HepG2 (cell line): ENCODE measurements around the gene ANKRD31. TPM values are rescaled to one million over a fixed set of nuclear protein-coding genes. Genes with fewer than 3 reads are reported as not detected.

Experiments
- ATAC-seq: fragments of 200-7000 bp; cut with Tn5 transposase; 3 replicates; pipeline ENCODE4 v1.9.1; 2020; ENCODE audit warnings: mild to moderate bottlenecking, moderate library complexity
- BruUV-seq: library from RNA; stranded (reverse); fragments of 400-500 nt; replicated peaks from 2 replicates; lab custom pipeline; 2021; lab: Mats Ljungman, UMichigan
- CTCF ChIA-PET: fragments of 300-600 bp; formaldehyde crosslinking; extraction: SDS; loops from one replicate; lab custom pipeline; 2021; ENCODE audit warnings: low total read pairs, inconsistent platforms, low intra/inter-chr PET ratio; lab: Yijun Ruan, JAX
- POLR2A ChIA-PET: fragments of 350-600 bp; sonication (Branson Sonifier 250); formaldehyde crosslinking; loops from one replicate; lab custom pipeline; 2020; ENCODE audit warnings: antibody characterized with exemption, inconsistent platforms; lab: Yijun Ruan, JAX
- DNase-seq: peaks from one replicate; pipeline ENCODE4 v3.0.0-alpha.2; 2015; ENCODE audit warnings: low spot score
- FAIRE-seq: peaks from 3 replicates; lab custom pipeline; 2011; peaks lifted over from hg19 to GRCh38; lab: Jason Lieb, UNC
- H2AFZ ChIP-seq: one replicate; pipeline ENCODE4 v1.6.1; 2011; ENCODE audit warnings: low read length, inconsistent platforms
- H3K27ac ChIP-seq: fragments of 300-600 bp; 3 replicates; pipeline ENCODE4 v1.8.0; 2011; ENCODE audit warnings: mixed run types, mild to moderate bottlenecking, mixed read lengths, low read length, inconsistent platforms; ENCODE audit not compliant: insufficient read depth; ENCODE audit errors: extremely low read length
- H3K27me3 ChIP-seq, 2 experiments: fragments of 200-600 bp in 1 of 2; 2 replicates in 1 of 2; 3 replicates in 1 of 2; pipeline versions ENCODE4 v1.6.0 to v1.8.0; 2011; ENCODE audit warnings: low read length in 2 of 2, mild to moderate bottlenecking in 2 of 2, moderate library complexity in 2 of 2, inconsistent platforms in 1 of 2; ENCODE audit not compliant: insufficient read depth in 2 of 2, control insufficient read depth in 1 of 2
- H3K36me3 ChIP-seq, 2 experiments: fragments of 200-600 bp in 1 of 2; replicated peaks in 1 of 2; 2 replicates in 1 of 2; 3 replicates in 1 of 2; pipeline versions ENCODE4 v1.5.1 to v1.8.0; 2011; ENCODE audit warnings: low read length in 2 of 2, inconsistent platforms in 1 of 2; ENCODE audit not compliant: insufficient read depth in 2 of 2, control insufficient read depth in 1 of 2
- H3K4me1 ChIP-seq: 2 replicates; pipeline ENCODE4 v1.5.1; 2012; ENCODE audit warnings: low read length, inconsistent platforms; ENCODE audit not compliant: insufficient read depth
- H3K4me2 ChIP-seq: 2 replicates; pipeline ENCODE4 v1.6.0; 2011; ENCODE audit warnings: low read depth, low read length, inconsistent platforms
- H3K4me3 ChIP-seq, 3 experiments: fragments of 200-600 bp in 1 of 3; sonication (generic), shearing (Covaris generic) in 1 of 3; replicated peaks in 1 of 3; 2 replicates each; pipeline ENCODE4 v1.5.1; 2011 to 2016; ENCODE audit warnings: low read length in 3 of 3, inconsistent platforms in 2 of 3, low read depth in 2 of 3, mild to moderate bottlenecking in 2 of 3, control low read depth in 1 of 3, mixed read lengths in 1 of 3; ENCODE audit not compliant: insufficient read depth in 1 of 3
- H3K79me2 ChIP-seq: one replicate; pipeline ENCODE4 v1.6.1; 2011; ENCODE audit warnings: low read length, inconsistent platforms; ENCODE audit not compliant: insufficient read depth
- H3K9ac ChIP-seq: 2 replicates; pipeline ENCODE4 v1.6.0; 2011; ENCODE audit warnings: mild to moderate bottlenecking, low read depth, low read length, inconsistent platforms; ENCODE audit not compliant: insufficient read depth
- H3K9me3 ChIP-seq: 2 replicates; pipeline ENCODE4 v1.5.1; 2012; ENCODE audit warnings: mild to moderate bottlenecking, low read length
- H4K20me1 ChIP-seq: 2 replicates; pipeline ENCODE4 v1.6.0; 2011; ENCODE audit warnings: inconsistent platforms, mild to moderate bottlenecking, low read length, moderate library complexity; ENCODE audit not compliant: insufficient read depth
- ARID5B ChIP-seq: IDR thresholded peaks from 2 replicates; pipeline ENCODE4 v1.4.0; 2020; ENCODE audit warnings: mild to moderate bottlenecking, missing genetic modification reagents
- GABPB1 ChIP-seq: IDR thresholded peaks from 2 replicates; pipeline ENCODE4 v1.6.1; 2016; ENCODE audit warnings: mild to moderate bottlenecking, missing genetic modification reagents, moderate library complexity, missing compliant biosample characterization
- HES4 ChIP-seq: sonication (generic); formaldehyde crosslinking; IDR thresholded peaks from 2 replicates; pipeline ENCODE4 v1.9.0; 2021; ENCODE audit warnings: mild to moderate bottlenecking, missing genetic modification reagents, borderline replicate concordance
- JUN ChIP-seq: sonication (generic); formaldehyde crosslinking; IDR thresholded peaks from 2 replicates; pipeline ENCODE4 v1.4.0; 2020; ENCODE audit warnings: mild to moderate bottlenecking, missing genetic modification reagents
- NFATC3 ChIP-seq: sonication (generic); formaldehyde crosslinking; IDR thresholded peaks from 2 replicates; pipeline ENCODE4 v1.5.1; 2020; ENCODE audit warnings: mild to moderate bottlenecking, missing genetic modification reagents
- RFX3 ChIP-seq: IDR thresholded peaks from 2 replicates; pipeline ENCODE4 v1.6.1; 2016; ENCODE audit warnings: missing biosample characterization, missing genetic modification reagents
- ZFP36L1 ChIP-seq: sonication (generic); formaldehyde crosslinking; IDR thresholded peaks from 2 replicates; pipeline ENCODE4 v1.8.0; 2022; ENCODE audit warnings: mild to moderate bottlenecking, missing genetic modification reagents, moderate library complexity
- ZNF292 ChIP-seq: sonication (generic); formaldehyde crosslinking; IDR thresholded peaks from 2 replicates; pipeline ENCODE4 v1.8.1; 2022; ENCODE audit warnings: mild to moderate bottlenecking, low read depth, missing genetic modification reagents, borderline replicate concordance
- ZNF468 ChIP-seq: sonication (generic); formaldehyde crosslinking; IDR thresholded peaks from 2 replicates; pipeline ENCODE4 v1.8.0; 2022; ENCODE audit warnings: mild to moderate bottlenecking, moderate library complexity, missing genetic modification reagents
- in situ Hi-C: cut with HindIII; loops from 2 replicates; pipeline ENCODE4 v1.10.0; 2017; ENCODE audit warnings: low pct_unique_long_range_greater_than_20kb; ENCODE audit not compliant: extremely low pct_ligation_motif_present
- intact Hi-C: fragments of 100-400 bp; cut with micrococcal nuclease; formaldehyde crosslinking; loops from one replicate; pipeline ENCODE4 v1.10.0; 2022; ENCODE audit not compliant: unreplicated experiment
- polyA plus RNA-seq, 8 experiments: library from polyadenylated mRNA; depleted of rRNA in 3 of 8; stranded (reverse) in 7 of 8; unstranded in 1 of 8; fragments of >200 nt; fragmentation: Illumina TruSeq in 4 of 8; extraction: Trizol in 4 of 8; gene quantifications; 2 replicates each; pipeline versions ENCODE4 v1.2.1 to v1.2.3, GENCODE V29; 2011 to 2016; ENCODE audit warnings: low read depth in 4 of 8, missing spikeins in 1 of 8, mixed read lengths in 1 of 8; ENCODE audit not compliant: insufficient read depth in 1 of 8
- total RNA-seq, 5 experiments: library from RNA; depleted of rRNA; stranded (reverse); fragments of >200 nt; fragmentation: Illumina TruSeq; extraction: Trizol; gene quantifications; 2 replicates each; pipeline ENCODE4 v1.2.3, GENCODE V29; 2016; ENCODE audit warnings: low read depth in 1 of 5
- TF ChIP-seq, protein P1 (sequence below): sonication (generic); formaldehyde crosslinking; IDR thresholded peaks from 2 replicates; pipeline ENCODE4 v1.4.0; 2020; ENCODE audit warnings: missing genetic modification reagents, borderline replicate concordance
- TF ChIP-seq, protein P2 (sequence below): sonication (generic); formaldehyde crosslinking; IDR thresholded peaks from 2 replicates; pipeline ENCODE4 v1.8.1; 2023; ENCODE audit warnings: mild to moderate bottlenecking, missing genetic modification reagents
- TF ChIP-seq, protein P3 (sequence below): fragments of 450-650 bp; IDR thresholded peaks from 2 replicates; pipeline ENCODE4 v1.6.1; 2017

The ANKRD31 gene
- total and polyA plus RNA-seq, 2 of the 13 experiments (the other 11 are each of a cell fraction or from before 2014, with no cell fraction given): 0.01 to 0.09 TPM

DNA sequence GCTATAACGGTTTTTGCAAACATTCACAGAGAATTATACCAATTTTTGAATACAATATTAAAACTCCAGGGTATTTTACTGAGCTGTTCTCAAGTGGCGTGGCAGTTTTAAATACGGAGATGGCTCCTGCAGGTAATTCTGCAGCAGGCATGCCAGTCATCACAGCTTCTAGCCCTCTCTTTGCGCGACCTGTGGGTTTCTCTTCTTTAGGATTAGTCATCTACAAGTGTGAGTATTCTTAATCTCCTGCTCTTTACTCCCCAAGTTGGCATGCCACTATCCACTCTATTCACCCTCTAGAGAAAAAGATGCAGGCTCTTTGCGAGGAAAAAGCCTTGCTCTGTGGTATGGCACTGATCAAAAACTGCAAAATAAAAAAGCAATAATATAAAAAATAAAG lies 43.9 kb downstream of the ANKRD31 start (continued):
- TF ChIP-seq, protein P1, sequence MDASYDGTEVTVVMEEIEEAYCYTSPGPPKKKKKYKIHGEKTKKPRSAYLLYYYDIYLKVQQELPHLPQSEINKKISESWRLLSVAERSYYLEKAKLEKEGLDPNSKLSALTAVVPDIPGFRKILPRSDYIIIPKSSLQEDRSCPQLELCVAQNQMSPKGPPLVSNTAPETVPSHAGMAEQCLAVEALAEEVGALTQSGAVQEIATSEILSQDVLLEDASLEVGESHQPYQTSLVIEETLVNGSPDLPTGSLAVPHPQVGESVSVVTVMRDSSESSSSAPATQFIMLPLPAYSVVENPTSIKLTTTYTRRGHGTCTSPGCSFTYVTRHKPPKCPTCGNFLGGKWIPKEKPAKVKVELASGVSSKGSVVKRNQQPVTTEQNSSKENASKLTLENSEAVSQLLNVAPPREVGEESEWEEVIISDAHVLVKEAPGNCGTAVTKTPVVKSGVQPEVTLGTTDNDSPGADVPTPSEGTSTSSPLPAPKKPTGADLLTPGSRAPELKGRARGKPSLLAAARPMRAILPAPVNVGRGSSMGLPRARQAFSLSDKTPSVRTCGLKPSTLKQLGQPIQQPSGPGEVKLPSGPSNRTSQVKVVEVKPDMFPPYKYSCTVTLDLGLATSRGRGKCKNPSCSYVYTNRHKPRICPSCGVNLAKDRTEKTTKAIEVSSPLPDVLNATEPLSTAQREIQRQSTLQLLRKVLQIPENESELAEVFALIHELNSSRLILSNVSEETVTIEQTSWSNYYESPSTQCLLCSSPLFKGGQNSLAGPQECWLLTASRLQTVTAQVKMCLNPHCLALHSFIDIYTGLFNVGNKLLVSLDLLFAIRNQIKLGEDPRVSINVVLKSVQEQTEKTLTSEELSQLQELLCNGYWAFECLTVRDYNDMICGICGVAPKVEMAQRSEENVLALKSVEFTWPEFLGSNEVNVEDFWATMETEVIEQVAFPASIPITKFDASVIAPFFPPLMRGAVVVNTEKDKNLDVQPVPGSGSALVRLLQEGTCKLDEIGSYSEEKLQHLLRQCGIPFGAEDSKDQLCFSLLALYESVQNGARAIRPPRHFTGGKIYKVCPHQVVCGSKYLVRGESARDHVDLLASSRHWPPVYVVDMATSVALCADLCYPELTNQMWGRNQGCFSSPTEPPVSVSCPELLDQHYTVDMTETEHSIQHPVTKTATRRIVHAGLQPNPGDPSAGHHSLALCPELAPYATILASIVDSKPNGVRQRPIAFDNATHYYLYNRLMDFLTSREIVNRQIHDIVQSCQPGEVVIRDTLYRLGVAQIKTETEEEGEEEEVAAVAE: no peak
- TF ChIP-seq, protein P2, sequence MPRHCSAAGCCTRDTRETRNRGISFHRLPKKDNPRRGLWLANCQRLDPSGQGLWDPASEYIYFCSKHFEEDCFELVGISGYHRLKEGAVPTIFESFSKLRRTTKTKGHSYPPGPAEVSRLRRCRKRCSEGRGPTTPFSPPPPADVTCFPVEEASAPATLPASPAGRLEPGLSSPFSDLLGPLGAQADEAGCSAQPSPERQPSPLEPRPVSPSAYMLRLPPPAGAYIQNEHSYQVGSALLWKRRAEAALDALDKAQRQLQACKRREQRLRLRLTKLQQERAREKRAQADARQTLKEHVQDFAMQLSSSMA (CRISPR knock-in tag): no peak
- TF ChIP-seq ZNF468 (CRISPR knock-in tag) (no peak), JUN (CRISPR knock-in tag) (no peak), ZNF292 (CRISPR knock-in tag) (no peak)

- FAIRE-seq (no peak), DNase-seq (no peak), ATAC-seq (no peak)
- Histone ChIP-seq H3K79me2 (no peaks in the 10 kb centered on the region), H3K4me1 (peaks cover 12% of the 10 kb centered on the region), H3K27me3 (no peaks in the 10 kb centered on the region), H3K36me3 (no peaks in the 10 kb centered on the region), H2AFZ (no peak overlapping the region), H3K4me2 (no peak overlapping the region), H3K9me3 (no peaks in the 10 kb centered on the region), H3K9ac (no peak overlapping the region), H4K20me1 (no peaks in the 10 kb centered on the region), H3K27ac (no peak overlapping the region), H3K4me3 (no peak overlapping the region)
- POLR2A ChIA-PET: no interaction called here
- intact Hi-C loops: no loop called here
- BruUV-seq: no TSS peak
- CTCF ChIA-PET: no interaction called here
- in situ Hi-C loops: no loop called here
- TF ChIP-seq HES4 (CRISPR knock-in tag): no peak
- TF ChIP-seq ZFP36L1 (CRISPR knock-in tag): no peak
- TF ChIP-seq RFX3 (CRISPR knock-in tag): no peak
- TF ChIP-seq, protein P3, sequence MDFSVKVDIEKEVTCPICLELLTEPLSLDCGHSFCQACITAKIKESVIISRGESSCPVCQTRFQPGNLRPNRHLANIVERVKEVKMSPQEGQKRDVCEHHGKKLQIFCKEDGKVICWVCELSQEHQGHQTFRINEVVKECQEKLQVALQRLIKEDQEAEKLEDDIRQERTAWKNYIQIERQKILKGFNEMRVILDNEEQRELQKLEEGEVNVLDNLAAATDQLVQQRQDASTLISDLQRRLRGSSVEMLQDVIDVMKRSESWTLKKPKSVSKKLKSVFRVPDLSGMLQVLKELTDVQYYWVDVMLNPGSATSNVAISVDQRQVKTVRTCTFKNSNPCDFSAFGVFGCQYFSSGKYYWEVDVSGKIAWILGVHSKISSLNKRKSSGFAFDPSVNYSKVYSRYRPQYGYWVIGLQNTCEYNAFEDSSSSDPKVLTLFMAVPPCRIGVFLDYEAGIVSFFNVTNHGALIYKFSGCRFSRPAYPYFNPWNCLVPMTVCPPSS: no peak
- TF ChIP-seq GABPB1 (CRISPR knock-in tag): no peak
- no peak for TF ChIP-seq ARID5B (CRISPR knock-in tag)
- TF ChIP-seq NFATC3 (CRISPR knock-in tag): no peak
Measured at GRCh38 chr5:75192264-75192663, 44.4 kb downstream of the ANKRD31 start.
